ENCODE data around the gene PTPRG.

Gene PTPRG

DNA sequence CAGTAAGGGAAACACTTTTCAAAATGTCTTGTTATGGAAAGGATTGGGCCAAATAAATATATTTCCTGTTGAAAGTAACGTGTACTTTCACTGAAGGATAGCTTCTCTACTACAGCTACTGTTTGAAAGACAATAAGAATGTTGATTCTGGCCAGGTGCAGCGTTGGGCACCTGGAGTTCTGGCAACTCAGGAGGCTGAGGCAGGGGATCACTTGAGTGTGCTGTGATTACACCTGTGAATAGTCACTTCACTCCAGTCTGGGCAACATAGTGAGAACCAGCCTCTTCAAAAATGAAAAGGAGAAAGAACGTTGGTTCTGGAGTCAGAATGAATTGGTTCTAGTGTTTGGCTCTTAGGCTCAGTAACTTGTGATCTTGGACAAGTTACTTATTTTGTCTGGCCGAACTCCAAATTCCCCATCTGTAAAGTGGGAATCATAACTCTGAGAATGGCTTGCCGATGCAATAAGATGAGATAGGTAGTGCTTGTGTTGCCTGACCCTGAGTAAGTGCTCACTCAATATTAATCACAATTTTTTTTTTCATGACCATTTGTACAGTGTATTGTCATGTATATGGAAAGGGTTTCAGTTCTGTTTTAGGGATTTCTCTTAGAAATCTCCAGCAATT lies 310.8 kb downstream of the PTPRG start:
- DNase-seq: peak; percentile 18

DNA sequence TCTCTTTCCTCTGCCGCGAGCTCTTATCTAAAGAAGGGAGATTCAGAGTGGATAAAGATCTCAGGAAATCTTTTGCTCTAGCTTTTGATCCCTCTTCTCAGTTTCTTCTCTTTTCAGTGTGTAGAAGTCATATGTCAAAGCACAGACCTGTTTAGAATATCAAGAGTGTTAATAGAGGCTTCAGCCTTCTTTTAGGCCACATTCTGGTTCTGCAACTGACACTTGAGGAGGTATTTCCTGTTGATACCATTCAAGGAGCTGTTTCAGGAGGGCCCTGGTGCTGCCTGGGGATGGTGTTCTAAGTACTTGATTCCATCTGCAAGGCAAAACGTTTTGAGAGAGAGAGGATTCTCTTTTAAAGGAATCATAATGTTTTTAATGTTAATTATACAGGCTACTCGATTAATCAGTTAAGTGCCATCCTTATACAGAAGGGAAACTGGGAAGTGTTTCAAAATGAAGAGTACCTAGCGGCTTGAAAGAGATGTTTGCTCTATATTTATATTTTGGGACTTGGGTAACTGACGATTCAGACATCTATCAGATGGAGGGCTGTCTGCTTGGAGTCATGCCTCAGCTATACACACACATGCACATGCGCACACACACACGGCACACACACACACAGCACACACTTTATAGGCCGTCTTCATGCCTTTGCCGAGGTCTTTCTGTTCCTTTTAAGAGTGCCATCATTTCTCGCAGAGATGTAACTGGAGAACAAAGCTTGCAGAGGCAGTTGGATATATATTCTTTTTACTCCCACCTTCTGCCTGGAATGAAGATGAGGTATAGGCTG lies 313.9 kb downstream of the PTPRG start:
- no peak for DNase-seq

- DNase-seq: no peak
Observed at GRCh38 chr3:61875976-61876671, 314.8 kb downstream of the PTPRG start.

GRCh38 chr3:61876797-61877196 lies 315.4 kb downstream of the PTPRG start:
- no peak for DNase-seq

DNA sequence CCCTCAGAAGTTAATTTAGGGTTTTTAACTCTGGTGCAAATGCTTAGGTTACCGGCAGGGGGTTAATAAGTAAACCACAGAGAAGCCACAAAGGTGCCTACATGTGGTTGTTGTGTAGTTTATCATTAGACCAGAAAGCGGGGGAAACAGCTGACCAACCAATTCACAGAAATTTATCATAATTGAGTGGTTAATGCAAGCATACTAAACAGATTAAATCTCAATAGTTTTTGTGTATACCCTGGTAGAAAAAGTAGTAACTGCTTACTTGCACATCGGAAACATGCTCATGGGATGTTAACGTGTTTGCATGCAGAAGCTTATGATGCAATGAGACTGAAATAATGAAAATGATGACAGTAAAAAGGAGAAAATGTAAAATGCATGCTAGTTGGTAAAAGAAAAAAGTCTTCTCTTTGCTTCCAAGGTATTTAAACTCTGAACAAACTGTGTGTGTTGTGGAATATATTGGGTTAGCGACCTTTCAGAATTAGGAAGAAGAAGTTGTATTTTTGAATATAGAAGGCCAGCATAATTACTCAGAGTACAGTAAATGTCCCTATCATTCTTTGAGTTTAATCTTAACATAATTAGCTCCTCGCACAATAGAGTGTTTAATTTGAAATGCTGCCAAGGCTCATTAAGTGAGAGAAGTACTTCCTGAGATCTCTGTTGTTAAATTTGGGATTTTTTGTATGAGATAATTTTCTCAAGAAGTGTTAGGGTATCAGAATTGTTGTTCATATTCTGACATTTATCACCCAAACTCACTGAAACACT lies 316.2 kb downstream of the PTPRG start:
- DNase-seq: peak; percentile 89

- DNase-seq: no peak
Observed at GRCh38 chr3:61882253-61882652, 320.9 kb downstream of the PTPRG start.

DNA sequence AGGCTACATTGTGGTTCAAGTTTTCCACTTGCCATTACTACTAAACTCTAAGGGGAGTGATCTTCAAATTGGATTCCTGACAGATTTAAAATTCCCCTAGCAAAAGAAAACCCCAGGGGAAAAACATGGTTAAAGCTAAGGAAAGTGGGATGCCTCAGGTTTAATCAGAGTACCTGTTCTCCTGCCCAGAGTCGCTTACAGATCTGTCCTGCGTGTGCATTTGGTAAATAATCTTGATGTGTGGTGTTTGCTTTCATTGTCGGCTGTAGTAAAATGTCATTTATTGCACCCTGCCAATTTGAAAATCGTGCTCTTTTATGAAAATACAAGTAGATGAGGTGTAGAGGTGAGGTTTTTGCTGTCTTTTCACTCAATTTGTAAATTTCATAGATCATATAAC lies 323.4 kb downstream of the PTPRG start:
- no peak for DNase-seq

DNA sequence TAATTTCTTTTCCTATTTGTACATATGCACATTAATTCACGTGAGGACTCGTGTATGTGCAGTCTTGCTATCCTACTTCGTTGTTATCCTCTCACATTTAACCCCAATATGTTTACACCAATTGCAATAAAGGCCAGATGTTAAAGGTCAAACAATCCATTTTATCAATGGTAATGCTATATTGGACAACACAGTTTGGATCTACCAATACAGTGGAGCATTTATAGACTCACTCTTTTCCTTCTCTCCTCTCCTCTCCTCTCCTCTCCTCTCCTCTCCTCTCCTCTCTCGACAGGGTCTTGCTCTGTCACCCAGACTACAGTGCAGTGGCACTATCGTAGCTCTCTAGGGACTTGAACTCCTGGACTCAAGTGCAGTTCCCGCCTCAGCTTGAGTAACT lies 324.0 kb downstream of the PTPRG start:
- DNase-seq: no peak

DNA sequence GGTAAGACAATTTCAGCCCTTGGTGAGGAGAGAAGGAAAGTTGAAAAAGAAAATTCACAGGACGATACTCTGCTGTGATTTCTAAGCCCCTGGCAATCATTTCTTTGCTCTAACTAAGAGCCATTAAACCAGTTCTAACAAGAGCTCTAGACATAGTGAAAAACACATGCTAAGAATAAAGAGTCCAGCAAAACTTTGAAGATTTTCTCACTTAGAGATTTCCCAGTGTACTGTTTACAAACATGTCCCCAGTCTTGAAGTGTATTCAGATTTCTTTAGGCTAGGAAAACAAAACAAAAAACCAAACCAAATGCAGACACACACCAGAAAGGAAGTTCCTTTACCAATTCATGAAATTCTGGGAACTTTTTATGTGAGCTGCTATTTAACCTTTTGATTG lies 325.8 kb downstream of the PTPRG start:
- no peak for DNase-seq

GRCh38 chr3:61889259-61889658 lies 327.9 kb downstream of the PTPRG start:
- no peak for DNase-seq

- no peak for DNase-seq
Observed at GRCh38 chr3:61890167-61890566, 328.8 kb downstream of the PTPRG start.

- no peak for DNase-seq
Observed at GRCh38 chr3:61890586-61890985, 329.2 kb downstream of the PTPRG start.

- peak; percentile 61 for DNase-seq
Observed at GRCh38 chr3:61892891-61893290, 331.5 kb downstream of the PTPRG start.

GRCh38 chr3:61893840-61894566 lies 332.6 kb downstream of the PTPRG start:
- peak; percentile 74 for DNase-seq

DNA sequence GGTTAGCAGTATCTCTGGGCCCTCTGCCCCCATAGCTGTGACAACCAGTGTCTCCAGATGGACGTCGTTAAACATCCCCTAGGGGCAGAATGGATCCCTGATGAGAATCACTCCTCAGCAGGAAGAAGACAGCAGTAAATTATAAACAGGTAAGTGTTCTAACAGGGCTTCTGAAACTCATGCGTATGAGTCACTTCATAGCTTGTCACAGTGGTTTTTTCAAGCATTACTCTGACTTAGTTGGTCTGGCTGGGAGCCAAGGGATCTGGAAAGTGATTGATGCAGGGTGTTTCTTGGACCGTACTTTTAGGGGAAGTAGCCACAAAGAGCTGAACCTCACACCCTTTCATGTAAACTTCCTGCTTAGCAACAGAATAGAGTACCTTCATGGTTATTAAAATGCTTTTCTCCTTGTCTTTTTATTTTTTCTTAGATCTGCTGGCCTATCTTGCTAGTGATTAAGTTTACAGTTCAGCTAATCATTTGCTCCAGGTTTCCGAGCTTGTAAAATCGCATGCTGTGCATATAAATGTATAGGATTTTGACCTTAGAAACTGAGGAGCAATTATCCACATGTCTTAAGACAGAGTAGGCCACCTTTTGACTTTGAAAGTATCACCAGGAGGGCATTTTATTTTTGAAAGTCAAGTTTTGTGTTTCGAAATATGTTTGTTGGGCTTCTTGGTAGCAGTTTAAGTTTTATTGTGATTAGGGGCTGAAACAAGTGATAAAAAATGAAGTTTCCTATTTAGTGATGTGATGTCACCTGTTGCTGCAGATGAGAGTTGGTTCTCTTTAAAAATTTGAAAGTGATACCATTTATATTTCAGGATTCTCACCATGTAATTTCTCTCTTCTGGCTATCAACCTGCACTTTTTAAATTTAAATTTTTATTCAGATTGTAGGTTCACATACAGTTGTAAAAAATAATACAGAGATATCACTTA lies 333.9 kb downstream of the PTPRG start:
- DNase-seq: peak; percentile 96

- no peak for DNase-seq
Observed at GRCh38 chr3:61896251-61896650, 334.9 kb downstream of the PTPRG start.

GRCh38 chr3:61897848-61898247 lies 336.5 kb downstream of the PTPRG start:
- DNase-seq: no peak

- peak; percentile 12 for DNase-seq
Observed at GRCh38 chr3:61899700-61900462, 338.5 kb downstream of the PTPRG start.

- DNase-seq: peak; percentile 77
Observed at GRCh38 chr3:61901496-61901895, 340.1 kb downstream of the PTPRG start.

GRCh38 chr3:61901986-61902385 lies 340.6 kb downstream of the PTPRG start:
- peak; percentile 96 for DNase-seq

Measured in NCI-H69 (cell line).